Esophagus muscularis mucosa (tissue), 3 donors: Measurements from ENCODE around the gene FAM131C.

ENCODE experiments used
- POLR2A ChIP-seq: fragments of 450-650 bp; IDR thresholded peaks from one replicate; pipeline ENCODE4 v1.6.1; 2017; ENCODE audit warnings: antibody characterized with exemption, moderate library complexity, mild to moderate bottlenecking, low read depth
- TF ChIP-seq, protein P1 (sequence below), 3 experiments: fragments of 200-600 bp in 2 of 3; fragments of 450-650 bp in 1 of 3; sonication (generic) in 2 of 3; IDR thresholded peaks; one replicate each; pipeline ENCODE4 v1.5.1; 2017 to 2019; ENCODE audit warnings: antibody characterized with exemption in 3 of 3, mild to moderate bottlenecking in 2 of 3, moderate library complexity in 1 of 3

DNA sequence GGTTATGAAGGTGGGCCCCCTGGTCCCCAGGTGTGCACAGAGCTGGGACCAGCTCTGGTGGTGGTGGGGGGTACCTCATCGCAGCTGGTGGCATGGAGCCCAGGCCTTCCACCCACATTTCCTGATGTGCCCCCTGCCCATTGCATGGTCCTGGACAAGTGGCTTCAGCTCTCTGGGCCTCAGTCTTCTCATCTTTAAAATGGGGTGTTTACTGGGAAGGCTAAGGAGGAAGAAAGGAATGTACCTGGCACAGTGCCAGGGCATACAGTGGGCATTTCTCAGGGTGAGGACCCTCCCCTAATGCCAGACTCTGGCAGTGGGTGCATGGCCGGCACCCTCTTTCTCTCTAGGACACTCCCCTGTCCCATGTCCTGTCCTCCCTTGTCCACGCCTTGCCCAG is 22.4 kb downstream of the FAM131C start:
- TF ChIP-seq, protein P1, sequence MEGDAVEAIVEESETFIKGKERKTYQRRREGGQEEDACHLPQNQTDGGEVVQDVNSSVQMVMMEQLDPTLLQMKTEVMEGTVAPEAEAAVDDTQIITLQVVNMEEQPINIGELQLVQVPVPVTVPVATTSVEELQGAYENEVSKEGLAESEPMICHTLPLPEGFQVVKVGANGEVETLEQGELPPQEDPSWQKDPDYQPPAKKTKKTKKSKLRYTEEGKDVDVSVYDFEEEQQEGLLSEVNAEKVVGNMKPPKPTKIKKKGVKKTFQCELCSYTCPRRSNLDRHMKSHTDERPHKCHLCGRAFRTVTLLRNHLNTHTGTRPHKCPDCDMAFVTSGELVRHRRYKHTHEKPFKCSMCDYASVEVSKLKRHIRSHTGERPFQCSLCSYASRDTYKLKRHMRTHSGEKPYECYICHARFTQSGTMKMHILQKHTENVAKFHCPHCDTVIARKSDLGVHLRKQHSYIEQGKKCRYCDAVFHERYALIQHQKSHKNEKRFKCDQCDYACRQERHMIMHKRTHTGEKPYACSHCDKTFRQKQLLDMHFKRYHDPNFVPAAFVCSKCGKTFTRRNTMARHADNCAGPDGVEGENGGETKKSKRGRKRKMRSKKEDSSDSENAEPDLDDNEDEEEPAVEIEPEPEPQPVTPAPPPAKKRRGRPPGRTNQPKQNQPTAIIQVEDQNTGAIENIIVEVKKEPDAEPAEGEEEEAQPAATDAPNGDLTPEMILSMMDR (IDR thresholded peaks at IDR 0.05): no peak
- no peak for TF ChIP-seq POLR2A
